Gastrocnemius medialis (tissue), 4 donors: ENCODE data around the gene CYTH1.

ENCODE experiments used
- CTCF ChIP-seq, 5 experiments: fragments of 450-650 bp in 3 of 5; fragments of 200-600 bp in 2 of 5; sonication (generic) in 2 of 5; IDR thresholded peaks in 4 of 5; conservative IDR thresholded peaks in 1 of 5; 1 replicate in 4 of 5; 2 replicates in 1 of 5; pipeline ENCODE4 v1.5.1; 2016 to 2019; ENCODE audit warnings: antibody characterized with exemption in 5 of 5, mild to moderate bottlenecking in 3 of 5, moderate library complexity in 3 of 5
- POLR2A ChIP-seq, 2 donors: fragments of 450-650 bp; IDR thresholded peaks; one replicate each; pipeline ENCODE4 v1.6.1; 2017; ENCODE audit warnings: antibody characterized with exemption in 2 of 2, mild to moderate bottlenecking in 2 of 2, moderate library complexity in 2 of 2

GRCh38 chr17:78826421-78826820 is 44.3 kb upstream of the CYTH1 start:
- no peak for TF ChIP-seq CTCF (IDR thresholded peaks at IDR 0.05 in 4 of 5, conservative IDR thresholded peaks at IDR 0.05 in 1 of 5)
- TF ChIP-seq POLR2A (IDR thresholded peaks at IDR 0.05) = no peak
